SU-DHL-6 (cell line): ENCODE measurements around the gene ARHGAP21.

Experiments
- H2AFZ ChIP-seq: fragments of 200-600 bp; sonication (generic); 2 replicates; pipeline ENCODE4 v1.6.1; 2014; ENCODE audit warnings: low read depth, mild to moderate bottlenecking, moderate library complexity, mixed read lengths, antibody characterized with exemption, low read length; ENCODE audit not compliant: severe bottlenecking
- H3F3A ChIP-seq: fragments of 200-600 bp; shearing (Covaris generic); 2 replicates; pipeline ENCODE4 v1.6.0; 2016; ENCODE audit warnings: antibody characterized with exemption, mild to moderate bottlenecking; ENCODE audit not compliant: insufficient read depth
- H3K27ac ChIP-seq: fragments of 200-600 bp; sonication (generic); 2 replicates; pipeline ENCODE4 v1.5.1; 2016; ENCODE audit warnings: low read depth, mild to moderate bottlenecking, low read length, moderate library complexity, mixed read lengths
- H3K27me3 ChIP-seq: fragments of 200-600 bp; sonication (generic), shearing (Covaris generic); 2 replicates; pipeline ENCODE4 v1.6.0; 2014; ENCODE audit warnings: mild to moderate bottlenecking, low read length
- H3K36me3 ChIP-seq: fragments of 200-600 bp; sonication (generic); 2 replicates; pipeline ENCODE4 v1.6.1; 2014; ENCODE audit warnings: mild to moderate bottlenecking, low read length, mixed read lengths
- H3K4me2 ChIP-seq: fragments of 300-600, 200-600 bp; shearing (Covaris generic), sonication (generic); 2 replicates; pipeline ENCODE4 v1.6.0; 2014; ENCODE audit warnings: low read length, low read depth, mild to moderate bottlenecking; ENCODE audit not compliant: poor library complexity, severe bottlenecking
- H3K4me3 ChIP-seq: fragments of 200-600 bp; sonication (generic); 2 replicates; pipeline ENCODE4 v1.5.1; 2014; ENCODE audit warnings: antibody characterized with exemption, low read length, mild to moderate bottlenecking, mixed read lengths; ENCODE audit not compliant: insufficient read depth, poor library complexity, severe bottlenecking
- H3K79me2 ChIP-seq: fragments of 200-600 bp; sonication (generic); 2 replicates; pipeline ENCODE4 v1.6.1; 2014; ENCODE audit warnings: mild to moderate bottlenecking, low read length, moderate library complexity; ENCODE audit not compliant: insufficient read depth
- H3K9ac ChIP-seq: fragments of 200-600 bp; sonication (generic); 2 replicates; pipeline ENCODE4 v1.7.0; 2014; ENCODE audit warnings: mild to moderate bottlenecking, low read length
- H3K9me2 ChIP-seq: fragments of 200-600 bp; sonication (generic); replicated peaks from 2 replicates; pipeline ENCODE4 v1.6.1; 2014; ENCODE audit warnings: low read length; ENCODE audit not compliant: insufficient read depth
- H3K9me3 ChIP-seq: fragments of 200-600 bp; sonication (generic); 2 replicates; pipeline ENCODE4 v1.6.1; 2014; ENCODE audit warnings: low read length, mixed read lengths; ENCODE audit not compliant: insufficient read depth
- H4K20me1 ChIP-seq: fragments of 200-600 bp; sonication (generic); 2 replicates; pipeline ENCODE4 v1.6.1; 2014; ENCODE audit warnings: low read depth, mild to moderate bottlenecking, antibody characterized with exemption, low read length, moderate library complexity, mixed read lengths
- CTCF ChIP-seq: fragments of 200-600 bp; sonication (generic); IDR thresholded peaks from one replicate; pipeline ENCODE4 v1.5.1; 2017; ENCODE audit warnings: antibody characterized with exemption, mild to moderate bottlenecking, low read length, moderate library complexity; ENCODE audit not compliant: insufficient read depth, poor library complexity, severe bottlenecking
- EZH2phosphoT487 ChIP-seq: fragments of 200-600 bp; sonication (generic), shearing (Covaris generic); conservative IDR thresholded peaks from 2 replicates; pipeline ENCODE4 v1.6.1; 2018; ENCODE audit warnings: mild to moderate bottlenecking, antibody characterized with exemption, low read length, moderate library complexity, mixed read lengths

Gene ARHGAP21

GRCh38 chr10:24642921-24643678 lies 80.6 kb downstream of the ARHGAP21 start:
- Histone ChIP-seq H3K9me2 (no peaks in the 10 kb centered on the region), H3K36me3 (no peaks in the 10 kb centered on the region), H3K27ac (no peak overlapping the region), H3F3A (no peaks in the 10 kb centered on the region), H4K20me1 (no peaks in the 10 kb centered on the region), H3K27me3 (no peaks in the 10 kb centered on the region), H3K79me2 (no peaks in the 10 kb centered on the region), H2AFZ (no peak overlapping the region), H3K4me3 (no peak overlapping the region), H3K4me2 (no peak overlapping the region), H3K9ac (no peak overlapping the region), H3K9me3 (no peaks in the 10 kb centered on the region)
- TF ChIP-seq EZH2phosphoT487 (no peak), CTCF (peak; percentile 30)

- Histone ChIP-seq H3K79me2 (no peaks in the 10 kb centered on the region), H4K20me1 (no peaks in the 10 kb centered on the region), H3F3A (no peaks in the 10 kb centered on the region), H3K9me2 (no peaks in the 10 kb centered on the region), H2AFZ (no peak overlapping the region), H3K27me3 (no peaks in the 10 kb centered on the region), H3K27ac (no peak overlapping the region), H3K36me3 (no peaks in the 10 kb centered on the region), H3K4me3 (no peak overlapping the region), H3K4me2 (no peak overlapping the region), H3K9ac (no peak overlapping the region), H3K9me3 (no peaks in the 10 kb centered on the region)
- no peak for TF ChIP-seq CTCF
- TF ChIP-seq EZH2phosphoT487: no peak
Measured at GRCh38 chr10:24639124-24639523, 84.6 kb downstream of the ARHGAP21 start.

- H3K9me2 ChIP-seq: no peaks in the 10 kb centered on the region
- no peak overlapping the region for H3K9ac ChIP-seq
- no peaks in the 10 kb centered on the region for H4K20me1 ChIP-seq
- H3K36me3 ChIP-seq: no peaks in the 10 kb centered on the region
- no peak overlapping the region for H3K4me2 ChIP-seq
- TF ChIP-seq CTCF (no peak), EZH2phosphoT487 (no peak)
- no peaks in the 10 kb centered on the region for H3K27me3 ChIP-seq
- no peaks in the 10 kb centered on the region for H3K79me2 ChIP-seq
- H3K9me3 ChIP-seq: no peaks in the 10 kb centered on the region
- H3K4me3 ChIP-seq: no peak overlapping the region
- H3F3A ChIP-seq: no peaks in the 10 kb centered on the region
- no peak overlapping the region for H2AFZ ChIP-seq
- no peak overlapping the region for H3K27ac ChIP-seq
Measured at GRCh38 chr10:24625778-24626177, 97.9 kb downstream of the ARHGAP21 start.
